DND-41 (cell line): ENCODE data around the gene TBC1D19.

Experiments used
- ATAC-seq: fragments of 200-7000 bp; cut with Tn5 transposase; 3 replicates; pipeline ENCODE4 v1.9.1; 2021; ENCODE audit warnings: low read depth; ENCODE audit not compliant: insufficient read depth
- DNase-seq: peaks from one replicate; pipeline ENCODE4 v3.0.0-alpha.2; 2020
- H2AFZ ChIP-seq: 2 replicates; pipeline ENCODE4 v1.6.0; 2012; ENCODE audit warnings: low read depth, low read length
- H3K27ac ChIP-seq: 2 replicates; pipeline ENCODE4 v1.5.1; 2012; ENCODE audit warnings: low read length, inconsistent platforms
- H3K27me3 ChIP-seq: fragments of 200-600 bp; sonication (generic); 2 replicates; pipeline ENCODE4 v1.6.0; 2012; ENCODE audit warnings: low read length, mild to moderate bottlenecking, inconsistent platforms; ENCODE audit not compliant: insufficient read depth, poor library complexity
- H3K36me3 ChIP-seq: 2 replicates; pipeline ENCODE4 v1.5.1; 2012; ENCODE audit warnings: low read length, inconsistent platforms; ENCODE audit not compliant: insufficient read depth
- H3K4me1 ChIP-seq: 2 replicates; pipeline ENCODE4 v1.5.1; 2012; ENCODE audit warnings: mild to moderate bottlenecking, low read length; ENCODE audit not compliant: insufficient read depth
- H3K4me2 ChIP-seq: 2 replicates; pipeline ENCODE4 v1.6.0; 2012; ENCODE audit warnings: mild to moderate bottlenecking, moderate library complexity, low read length, inconsistent platforms; ENCODE audit not compliant: insufficient read depth
- H3K4me3 ChIP-seq, 2 experiments: fragments of 200-600 bp in 1 of 2; shearing (Covaris generic) in 1 of 2; 2 replicates each; pipeline ENCODE4 v1.5.1; 2012 to 2016; ENCODE audit warnings: inconsistent platforms in 2 of 2, low read length in 2 of 2, mild to moderate bottlenecking in 2 of 2, low read depth in 1 of 2, moderate library complexity in 1 of 2
- H3K79me2 ChIP-seq: 2 replicates; pipeline ENCODE4 v1.6.0; 2012; ENCODE audit warnings: low read length, inconsistent platforms; ENCODE audit not compliant: insufficient read depth
- H3K9ac ChIP-seq: 2 replicates; pipeline ENCODE4 v1.6.0; 2012; ENCODE audit warnings: low read depth, mild to moderate bottlenecking, inconsistent platforms, low read length, moderate library complexity
- H3K9me3 ChIP-seq: 2 replicates; pipeline ENCODE4 v1.5.1; 2012; ENCODE audit warnings: low read length, moderate library complexity, mild to moderate bottlenecking, inconsistent platforms; ENCODE audit not compliant: insufficient read depth, severe bottlenecking
- H4K20me1 ChIP-seq: 2 replicates; pipeline ENCODE4 v1.6.0; 2012; ENCODE audit warnings: low read length; ENCODE audit not compliant: insufficient read depth
- CTCF ChIP-seq: IDR thresholded peaks from 2 replicates; pipeline ENCODE4 v1.5.1; 2012; ENCODE audit warnings: borderline replicate concordance, low read length, moderate library complexity, mild to moderate bottlenecking; ENCODE audit not compliant: poor library complexity, severe bottlenecking; ENCODE audit errors: extremely low read depth
- EZH2 ChIP-seq: IDR thresholded peaks from 3 replicates; pipeline ENCODE4 v1.6.1; 2012; ENCODE audit warnings: borderline replicate concordance, low read depth, mild to moderate bottlenecking, moderate library complexity, low read length, inconsistent platforms; ENCODE audit not compliant: severe bottlenecking

Gene TBC1D19

GRCh38 chr4:26647523-26648224, 63.8 kb downstream of the TBC1D19 start:
- no peak overlapping the region for H3K4me3 ChIP-seq
- H4K20me1 ChIP-seq = no peaks in the 10 kb centered on the region
- H3K27ac ChIP-seq = no peak overlapping the region; the same call in 1 of the 2 replicates
- H2AFZ ChIP-seq = no peak overlapping the region
- H3K36me3 ChIP-seq = no peaks in the 10 kb centered on the region
- no peak overlapping the region for H3K9ac ChIP-seq
- no peaks in the 10 kb centered on the region for H3K79me2 ChIP-seq
- no peaks in the 10 kb centered on the region for H3K27me3 ChIP-seq
- ATAC-seq (peak; percentile 35; the same call in 1 of the 3 replicates), DNase-seq (no peak)
- no peaks in the 10 kb centered on the region for H3K9me3 ChIP-seq
- no peak overlapping the region for H3K4me2 ChIP-seq
- H3K4me1 ChIP-seq = peaks cover 7% of the 10 kb centered on the region; the same call in 1 of the 2 replicates
- TF ChIP-seq CTCF = no peak
- TF ChIP-seq EZH2 = no peak

- Histone ChIP-seq H3K27me3 (no peaks in the 10 kb centered on the region), H3K9ac (no peak overlapping the region), H2AFZ (no peak overlapping the region), H4K20me1 (no peaks in the 10 kb centered on the region), H3K9me3 (no peaks in the 10 kb centered on the region), H3K27ac (0 out of 2 replicates have a peak overlapping the region, but pooled peaks have one; percentile 14), H3K4me2 (no peak overlapping the region), H3K4me1 (peaks cover 7% of the 10 kb centered on the region; the same call in 1 of the 2 replicates), H3K79me2 (no peaks in the 10 kb centered on the region), H3K36me3 (no peaks in the 10 kb centered on the region), H3K4me3 (no peak overlapping the region)
- DNase-seq = no peak
- no peak for ATAC-seq
- TF ChIP-seq EZH2 (no peak), CTCF (no peak)
Measured at GRCh38 chr4:26648260-26648659, 64.4 kb downstream of the TBC1D19 start.

- TF ChIP-seq EZH2 = no peak
- TF ChIP-seq CTCF = no peak
- no peaks in the 10 kb centered on the region for H3K4me1 ChIP-seq
- H3K27me3 ChIP-seq = no peaks in the 10 kb centered on the region
- H3K27ac ChIP-seq = no peak overlapping the region
- no peaks in the 10 kb centered on the region for H4K20me1 ChIP-seq
- peaks cover 17% of the 10 kb centered on the region; the same call in 1 of the 2 replicates for H3K36me3 ChIP-seq
- H2AFZ ChIP-seq = no peak overlapping the region
- no peak overlapping the region for H3K4me3 ChIP-seq
- DNase-seq (no peak), ATAC-seq (no peak)
- no peak overlapping the region for H3K9ac ChIP-seq
- H3K4me2 ChIP-seq = no peak overlapping the region
- no peaks in the 10 kb centered on the region for H3K79me2 ChIP-seq
- H3K9me3 ChIP-seq = no peaks in the 10 kb centered on the region
Measured at GRCh38 chr4:26660261-26660660, 76.4 kb downstream of the TBC1D19 start.
